SIG-M5 (cell line): Measurements from ENCODE around the gene ZNF292.
A peak's percentile ranks its signal among the peaks of the same experiment; 100 is the strongest.
"Not testable (repeated sequence)": the region's sequence is repeated elsewhere in the genome, so short reads cannot be mapped to it uniquely, and the experiment has no call there.

Experiments
- DNase-seq: peaks from one replicate; lab custom pipeline; 2025; lab: John Stamatoyannopoulos, UW

The ZNF292 gene

DNA sequence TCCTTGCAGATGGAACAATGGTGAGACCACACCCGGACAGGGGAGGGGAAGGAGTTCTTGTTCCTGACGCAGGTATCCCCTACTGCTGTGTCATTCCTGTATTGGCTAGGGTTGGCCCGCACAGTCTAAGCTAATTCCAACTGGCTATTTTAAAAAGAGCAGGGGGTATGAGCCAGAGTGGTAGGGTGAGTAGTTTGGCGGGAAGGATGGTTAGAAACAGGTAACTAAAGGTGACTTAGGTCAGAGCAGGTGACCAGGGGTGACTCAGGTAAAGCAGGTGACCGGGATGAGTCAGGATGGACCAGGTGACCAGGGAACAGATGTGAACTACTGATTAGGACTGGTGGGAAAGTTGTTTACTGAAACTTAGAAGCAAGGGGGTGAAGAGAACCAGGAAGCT lies 58.0 kb downstream of the ZNF292 start:
- no peak for DNase-seq

DNA sequence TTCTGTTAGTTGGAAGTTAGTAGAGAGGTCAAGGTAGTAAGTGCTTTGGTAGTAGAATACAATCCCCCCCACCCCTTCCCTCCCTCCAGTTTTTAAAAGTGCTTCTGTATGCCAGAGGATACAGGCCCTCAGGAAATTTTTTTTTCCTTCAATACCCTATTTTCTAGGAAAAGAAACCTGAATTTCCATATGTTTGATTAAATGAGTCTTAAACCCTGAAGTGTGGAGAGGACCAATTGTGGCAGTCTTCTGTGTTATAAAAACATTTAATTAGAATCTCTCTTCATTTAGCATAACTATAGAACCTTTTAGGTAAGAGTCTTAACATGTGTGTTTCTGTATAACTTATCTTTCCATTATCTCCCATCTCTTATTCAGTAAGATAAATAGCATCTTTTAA lies 59.5 kb downstream of the ZNF292 start:
- no peak for DNase-seq

DNA sequence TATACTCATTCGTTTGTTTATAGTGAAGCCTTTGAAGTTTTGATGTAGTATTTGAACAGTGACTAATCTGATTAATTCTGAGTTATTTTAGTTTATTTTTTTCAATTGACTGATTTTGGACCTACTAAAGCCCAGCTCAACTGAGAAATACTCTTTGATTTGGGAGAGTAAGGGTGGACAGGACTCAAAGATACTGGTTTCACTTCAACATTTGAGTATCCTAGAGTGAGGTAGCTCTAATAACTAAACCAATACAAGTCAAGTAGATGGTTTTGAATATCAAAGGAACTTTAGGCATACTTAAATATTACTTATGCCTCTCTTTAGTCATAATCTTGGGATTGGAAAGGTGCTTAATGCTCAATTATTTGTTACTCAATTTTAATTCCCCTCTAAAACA lies 65.6 kb downstream of the ZNF292 start:
- no peak for DNase-seq

DNA sequence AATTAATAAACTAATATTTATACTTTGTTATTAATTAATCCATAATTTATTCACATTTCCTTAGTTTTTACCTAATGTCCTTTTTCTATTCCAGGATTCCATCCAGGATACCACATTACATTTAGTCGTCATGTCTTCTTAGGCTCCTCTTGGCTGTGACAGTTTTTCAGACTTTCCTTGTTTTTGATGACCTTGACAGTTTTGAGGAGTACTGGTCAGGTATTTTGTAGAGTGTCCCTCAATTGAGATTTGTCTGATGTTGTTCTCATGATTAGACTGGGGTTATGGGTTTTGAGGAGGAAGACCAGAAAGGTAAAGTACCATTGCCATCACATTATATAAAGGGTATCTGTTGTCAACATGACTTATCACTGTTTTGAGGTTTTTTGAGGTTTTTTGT lies 67.3 kb downstream of the ZNF292 start:
- no peak for DNase-seq

DNA sequence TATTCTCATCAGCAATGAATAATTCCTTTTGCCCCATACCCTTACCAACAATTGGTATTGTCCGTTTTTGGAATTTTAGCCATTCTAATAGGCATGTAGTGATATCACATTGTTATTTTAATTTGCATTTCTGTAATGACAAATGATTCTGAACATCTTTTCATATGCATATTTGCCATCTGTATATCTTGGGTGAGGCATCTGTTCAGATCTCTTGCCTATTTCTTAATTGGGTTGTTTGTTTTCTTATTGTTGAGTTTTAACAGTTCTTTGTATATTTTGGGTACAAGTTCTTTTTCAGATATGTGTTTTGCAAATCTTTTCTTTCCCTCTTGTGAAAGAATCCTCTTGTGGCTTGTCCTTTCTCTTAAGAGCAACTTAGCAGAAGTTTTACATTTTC lies 69.6 kb downstream of the ZNF292 start:
- no peak for DNase-seq

DNA sequence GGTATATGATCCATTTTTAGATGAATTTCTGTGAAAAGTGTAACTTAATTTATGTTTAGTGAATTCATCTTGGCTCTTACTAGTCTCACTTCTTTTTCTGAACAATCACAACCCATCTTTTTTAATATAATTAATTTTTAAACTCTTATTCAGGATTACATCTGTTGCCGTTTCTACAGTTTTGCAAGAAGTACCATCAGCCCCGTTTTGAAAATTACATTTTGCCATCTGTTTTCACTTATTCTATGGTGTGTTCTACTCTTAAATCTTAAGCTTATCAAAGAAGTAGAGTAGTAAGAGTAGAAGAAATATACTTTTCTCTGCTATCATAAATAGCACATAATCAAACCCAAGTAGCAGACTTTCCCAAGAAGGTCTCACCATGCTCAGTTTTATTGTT lies 70.1 kb downstream of the ZNF292 start:
- no peak for DNase-seq

DNA sequence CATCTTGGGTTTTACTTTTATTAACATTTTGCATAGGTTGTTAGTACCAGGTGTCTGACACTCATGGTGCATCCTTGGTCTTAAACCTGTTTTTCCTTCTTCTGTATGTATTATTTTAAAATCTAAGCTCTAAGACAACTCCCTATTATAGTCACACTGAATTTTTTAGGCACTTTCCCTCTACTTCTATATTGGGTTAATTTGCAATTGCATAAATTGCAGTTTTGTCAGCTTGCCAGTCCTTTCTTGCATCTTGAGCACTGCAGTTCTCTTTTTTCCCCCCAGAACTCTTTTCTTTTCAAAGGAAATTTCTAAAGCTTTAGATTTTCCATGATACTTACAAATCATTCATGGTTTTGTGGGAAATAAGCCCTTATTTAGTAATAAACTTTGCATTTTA lies 70.6 kb downstream of the ZNF292 start:
- no peak for DNase-seq

DNA sequence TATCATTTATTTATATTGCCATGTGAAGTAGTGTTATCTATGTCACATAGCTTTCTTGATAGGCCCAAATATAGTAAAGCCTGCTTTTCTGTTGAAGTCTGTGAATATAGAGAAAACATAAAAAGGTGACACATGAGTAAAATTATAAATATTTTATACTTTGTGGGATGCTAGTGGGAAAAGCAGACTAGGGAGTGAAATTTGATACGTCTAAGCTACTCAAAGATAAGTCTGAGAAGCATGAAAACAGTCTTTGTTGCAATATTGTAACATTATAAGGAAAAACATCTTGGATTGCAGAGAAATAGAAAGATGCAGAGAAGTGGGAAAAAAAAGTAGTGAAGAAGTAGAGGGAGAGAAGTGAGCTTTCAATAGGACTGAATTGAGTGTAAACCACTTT lies 75.4 kb downstream of the ZNF292 start:
- no peak for DNase-seq

DNA sequence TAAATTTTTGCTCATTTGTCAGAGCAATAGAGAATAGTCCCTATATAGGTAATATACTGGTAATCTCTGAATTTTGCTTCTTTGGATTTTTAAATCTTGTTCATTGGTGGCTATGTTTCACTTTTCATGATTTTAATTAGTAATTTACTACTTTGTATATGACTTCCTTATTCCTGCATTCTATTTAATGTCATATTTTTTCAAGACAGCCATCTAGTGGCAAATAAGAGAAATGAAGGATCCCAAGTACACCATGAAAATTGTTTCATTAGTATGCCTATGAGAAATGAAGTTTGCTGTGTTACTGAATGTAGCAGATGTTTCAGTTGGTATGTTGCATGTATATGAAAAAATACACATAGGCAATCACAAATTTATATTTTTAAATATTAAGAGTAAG lies 82.4 kb downstream of the ZNF292 start:
- DNase-seq = peak; percentile 1

DNA sequence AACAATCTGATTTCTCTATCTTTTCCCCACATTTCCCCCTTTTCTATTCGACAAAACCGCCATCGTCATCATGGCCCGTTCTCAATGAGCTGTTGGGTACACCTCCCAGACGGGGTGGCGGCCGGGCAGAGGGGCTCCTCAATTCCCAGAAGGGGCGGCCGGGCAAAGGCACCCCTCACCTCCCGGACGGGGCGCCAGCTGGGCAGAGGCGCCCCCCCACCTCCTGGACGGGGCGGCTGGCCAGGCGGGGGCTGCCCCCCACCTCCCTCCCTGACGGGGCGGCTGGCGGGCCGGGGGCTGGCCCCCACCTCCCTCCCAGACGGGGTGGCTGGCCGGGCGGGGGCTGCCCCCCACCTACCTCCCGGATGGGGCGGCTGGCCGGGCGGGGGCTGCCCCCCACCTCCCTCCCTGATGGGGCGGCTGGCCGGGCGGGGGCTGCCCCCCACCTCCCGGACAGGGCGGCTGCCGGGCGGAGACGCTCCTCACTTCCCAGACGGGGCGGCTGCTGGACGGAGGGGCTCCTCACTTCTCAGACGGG lies 83.8 kb downstream of the ZNF292 start:
- DNase-seq = not testable (repeated sequence)

DNA sequence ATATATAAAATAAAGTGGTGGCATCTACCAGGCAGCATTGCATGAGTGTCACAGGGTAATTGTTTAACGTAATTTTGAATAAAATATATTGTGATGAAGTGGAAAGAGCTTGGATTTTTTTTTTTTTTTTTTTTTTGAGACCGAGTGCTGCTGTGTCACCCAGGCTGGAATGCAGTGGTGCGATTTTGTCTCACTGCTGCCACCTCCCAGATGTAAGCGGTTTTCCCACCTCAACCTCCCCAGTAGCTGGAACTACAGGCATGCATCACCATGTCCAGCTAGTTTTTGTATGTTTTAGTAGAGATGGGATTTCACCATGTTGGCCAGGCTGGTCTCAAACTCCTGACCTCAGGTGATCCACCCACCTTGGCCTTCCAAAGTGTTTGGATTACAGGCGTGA lies 85.9 kb downstream of the ZNF292 start:
- DNase-seq = no peak

DNA sequence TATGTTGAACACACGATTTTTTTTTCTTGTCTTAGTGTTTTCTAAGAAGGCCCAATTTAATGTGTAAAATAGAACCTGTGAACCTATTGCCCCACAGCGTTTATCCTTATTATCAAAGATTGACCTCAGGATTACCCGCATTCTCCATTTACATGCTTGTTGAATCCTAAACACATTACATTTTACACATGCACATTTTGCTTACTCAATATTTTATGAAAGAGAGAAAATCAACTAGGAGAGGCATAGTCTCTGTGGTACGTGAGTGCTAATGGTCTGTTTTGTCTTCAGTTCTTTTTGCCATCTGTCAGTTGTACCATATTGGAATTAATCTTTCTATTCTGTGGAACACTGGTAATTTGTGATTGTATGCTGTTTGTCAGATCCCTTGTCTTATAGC lies 86.9 kb downstream of the ZNF292 start:
- DNase-seq = no peak

DNA sequence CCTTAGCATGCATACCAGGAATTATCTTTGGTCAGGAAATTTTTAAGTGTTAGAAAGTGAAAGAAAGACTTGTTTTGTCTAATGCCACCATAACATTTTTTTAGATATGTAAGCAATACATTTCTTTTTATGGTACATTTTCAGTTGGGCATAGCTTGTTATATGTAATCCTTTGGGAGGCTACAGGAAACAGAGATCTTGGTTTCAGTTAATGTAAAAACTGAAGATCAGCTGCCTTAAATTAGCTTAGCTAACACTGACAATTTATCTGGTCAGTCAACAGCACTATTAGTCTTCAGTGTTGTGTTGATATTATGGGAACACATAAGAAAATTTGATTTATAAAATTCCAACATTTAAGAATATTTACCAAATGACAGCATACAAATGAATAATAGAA lies 88.4 kb downstream of the ZNF292 start:
- no peak for DNase-seq

DNA sequence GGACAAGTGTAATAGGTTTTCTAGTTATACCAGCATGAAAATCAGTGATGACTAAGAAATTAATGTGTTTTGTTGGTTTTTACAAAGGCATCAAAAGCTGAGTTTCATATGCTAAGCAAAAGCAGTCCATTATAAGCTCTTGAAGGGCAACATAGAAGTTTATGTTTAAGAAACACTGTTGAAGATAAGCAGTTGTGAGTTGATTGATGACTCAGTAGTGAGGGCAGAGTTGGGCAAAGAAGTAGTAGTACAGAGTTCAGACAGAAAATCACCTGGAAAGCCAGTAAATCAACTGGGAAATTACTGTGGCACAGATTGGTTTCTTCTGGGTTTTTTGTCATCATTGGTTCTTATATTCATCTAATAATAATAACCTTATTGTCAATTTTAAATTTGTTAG lies 89.0 kb downstream of the ZNF292 start:
- DNase-seq = no peak

DNA sequence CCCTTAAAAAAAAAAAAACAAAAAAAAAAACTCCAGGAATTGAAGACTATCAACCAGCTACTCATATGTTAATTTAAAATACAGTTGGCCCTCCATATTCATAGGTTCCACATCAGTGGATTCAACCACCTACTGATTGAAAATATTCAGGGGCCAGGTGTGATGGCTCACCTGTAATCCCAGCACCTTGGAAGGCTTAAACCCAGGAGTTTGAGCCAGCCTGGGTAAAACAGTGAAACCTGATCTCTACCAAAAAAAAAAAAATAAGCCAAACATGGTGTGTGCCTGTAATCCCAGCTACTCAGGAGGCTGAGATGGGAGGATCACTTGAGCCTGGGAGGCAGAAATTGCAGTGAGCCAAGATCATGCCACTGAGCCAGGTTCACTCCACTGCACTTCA lies 94.7 kb downstream of the ZNF292 start:
- DNase-seq = no peak

DNA sequence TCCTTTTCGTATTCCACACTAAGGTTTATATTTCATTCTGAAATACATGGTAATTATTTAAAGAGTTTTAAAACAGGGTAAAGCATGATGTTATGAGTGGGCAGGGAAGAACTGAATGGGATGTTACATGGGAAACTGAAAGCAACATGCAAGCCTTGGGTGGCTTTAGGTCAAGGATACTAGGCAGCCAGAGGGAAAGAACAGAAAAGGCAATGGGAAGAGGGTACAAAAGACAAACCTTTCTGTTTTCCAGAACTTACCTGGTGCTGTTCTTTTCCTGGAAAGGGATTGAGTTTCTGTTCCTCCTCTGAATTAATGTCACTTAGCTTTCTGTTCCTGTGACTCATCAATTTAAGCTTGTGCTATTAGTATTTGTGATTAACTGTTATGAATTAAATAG lies 95.9 kb downstream of the ZNF292 start:
- no peak for DNase-seq

DNA sequence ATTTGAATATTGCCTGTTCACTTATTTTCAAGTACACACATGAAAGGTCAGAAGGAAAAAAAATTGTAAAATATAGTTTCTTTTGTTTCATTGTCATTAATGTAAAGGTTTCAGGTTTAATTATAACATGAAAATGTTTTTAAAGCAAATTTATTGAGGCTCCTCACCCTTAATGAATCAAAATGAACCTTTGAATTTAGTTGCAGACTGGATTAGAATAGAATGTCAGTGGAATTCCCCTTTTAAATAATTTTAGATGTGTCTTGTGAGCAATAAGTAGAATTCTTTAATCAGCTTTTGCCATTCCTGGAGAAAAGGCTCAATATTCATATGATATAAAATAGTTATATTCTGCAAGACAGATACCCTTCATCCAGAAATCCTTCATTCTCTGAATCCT lies 96.4 kb downstream of the ZNF292 start:
- DNase-seq = no peak

DNA sequence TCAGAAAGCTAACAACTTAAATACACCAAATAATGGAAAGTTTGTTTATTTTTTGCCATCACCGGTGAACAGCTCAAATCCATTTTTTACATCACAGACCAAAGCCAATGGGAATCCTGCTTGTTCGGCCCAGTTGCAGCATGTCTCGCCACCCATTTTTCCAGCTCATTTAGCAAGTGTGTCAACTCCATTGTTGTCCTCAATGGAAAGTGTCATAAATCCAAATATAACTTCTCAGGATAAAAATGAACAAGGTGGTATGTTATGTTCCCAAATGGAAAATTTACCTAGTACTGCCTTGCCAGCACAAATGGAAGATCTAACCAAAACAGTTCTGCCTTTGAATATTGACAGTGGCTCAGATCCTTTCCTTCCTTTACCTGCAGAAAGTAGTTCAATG lies 101.7 kb downstream of the ZNF292 start:
- no peak for DNase-seq

DNA sequence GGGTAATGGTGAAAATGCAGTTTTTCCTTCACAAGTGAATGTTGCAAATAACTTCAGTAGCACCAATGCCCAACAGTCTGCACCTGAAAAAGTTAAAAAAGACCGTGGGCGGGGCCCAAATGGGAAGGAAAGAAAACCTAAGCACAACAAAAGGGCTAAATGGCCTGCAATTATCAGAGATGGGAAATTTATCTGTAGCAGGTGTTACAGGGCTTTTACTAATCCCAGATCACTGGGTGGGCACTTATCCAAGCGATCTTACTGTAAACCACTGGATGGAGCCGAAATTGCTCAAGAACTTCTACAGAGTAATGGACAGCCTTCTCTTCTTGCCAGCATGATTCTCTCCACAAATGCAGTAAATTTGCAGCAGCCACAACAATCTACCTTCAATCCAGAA lies 102.2 kb downstream of the ZNF292 start:
- DNase-seq = no peak

DNA sequence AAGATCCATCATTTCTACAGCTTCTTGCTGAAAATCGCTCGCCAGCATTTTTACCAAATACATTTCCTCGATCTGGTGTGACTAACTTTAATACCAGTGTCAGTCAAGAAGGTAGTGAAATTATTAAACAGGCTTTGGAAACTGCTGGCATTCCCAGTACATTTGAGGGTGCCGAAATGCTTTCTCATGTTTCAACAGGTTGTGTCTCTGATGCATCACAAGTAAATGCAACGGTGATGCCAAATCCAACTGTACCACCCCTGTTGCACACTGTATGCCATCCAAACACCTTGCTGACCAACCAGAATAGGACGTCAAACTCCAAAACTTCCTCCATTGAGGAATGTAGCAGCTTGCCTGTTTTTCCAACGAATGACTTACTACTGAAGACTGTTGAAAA lies 102.6 kb downstream of the ZNF292 start:
- DNase-seq = no peak

DNA sequence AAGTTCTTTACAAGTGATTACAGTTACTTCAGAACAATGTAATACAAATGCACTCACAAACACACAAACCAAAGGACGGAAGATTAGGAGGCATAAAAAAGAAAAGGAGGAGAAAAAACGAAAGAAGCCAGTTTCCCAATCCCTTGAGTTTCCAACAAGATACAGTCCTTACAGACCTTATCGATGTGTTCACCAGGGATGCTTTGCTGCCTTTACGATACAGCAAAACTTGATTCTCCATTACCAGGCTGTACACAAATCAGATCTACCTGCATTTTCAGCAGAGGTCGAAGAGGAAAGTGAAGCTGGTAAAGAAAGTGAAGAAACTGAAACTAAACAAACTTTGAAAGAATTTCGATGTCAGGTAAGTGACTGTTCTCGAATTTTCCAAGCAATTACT lies 104.4 kb downstream of the ZNF292 start:
- DNase-seq = no peak

DNA sequence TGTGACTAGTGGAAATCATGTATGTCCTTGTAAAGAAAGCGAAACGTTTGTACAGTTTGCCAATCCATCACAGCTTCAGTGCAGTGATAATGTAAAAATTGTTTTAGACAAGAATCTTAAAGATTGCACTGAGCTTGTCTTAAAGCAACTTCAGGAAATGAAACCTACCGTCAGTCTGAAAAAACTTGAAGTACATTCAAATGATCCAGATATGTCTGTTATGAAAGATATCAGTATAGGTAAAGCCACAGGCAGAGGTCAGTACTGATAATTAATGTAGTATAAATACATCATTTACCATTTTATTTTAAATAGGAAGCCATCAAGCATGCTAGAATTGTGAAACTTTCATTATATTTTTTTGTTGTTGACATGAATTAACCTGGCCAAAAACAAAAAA lies 106.2 kb downstream of the ZNF292 start:
- DNase-seq = no peak

DNA sequence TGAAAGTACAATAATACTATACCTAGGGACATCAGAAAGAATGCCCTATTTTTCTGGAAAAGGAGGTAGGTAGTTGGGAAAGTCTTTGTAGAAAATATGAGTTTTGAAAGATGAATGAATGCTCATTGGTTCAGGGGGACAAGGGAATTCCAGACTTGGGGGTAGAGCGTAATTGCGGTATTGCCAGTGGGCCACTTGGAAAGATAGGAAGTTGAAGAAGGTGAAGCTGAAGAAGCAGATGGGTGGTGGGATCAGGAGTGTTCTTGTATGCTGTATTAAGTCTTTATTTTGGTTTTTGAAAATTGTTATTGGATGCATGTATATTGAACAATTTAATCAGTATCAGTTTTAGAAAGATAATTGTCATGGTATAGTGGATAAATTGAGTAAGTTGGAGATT lies 109.1 kb downstream of the ZNF292 start:
- no peak for DNase-seq

DNA sequence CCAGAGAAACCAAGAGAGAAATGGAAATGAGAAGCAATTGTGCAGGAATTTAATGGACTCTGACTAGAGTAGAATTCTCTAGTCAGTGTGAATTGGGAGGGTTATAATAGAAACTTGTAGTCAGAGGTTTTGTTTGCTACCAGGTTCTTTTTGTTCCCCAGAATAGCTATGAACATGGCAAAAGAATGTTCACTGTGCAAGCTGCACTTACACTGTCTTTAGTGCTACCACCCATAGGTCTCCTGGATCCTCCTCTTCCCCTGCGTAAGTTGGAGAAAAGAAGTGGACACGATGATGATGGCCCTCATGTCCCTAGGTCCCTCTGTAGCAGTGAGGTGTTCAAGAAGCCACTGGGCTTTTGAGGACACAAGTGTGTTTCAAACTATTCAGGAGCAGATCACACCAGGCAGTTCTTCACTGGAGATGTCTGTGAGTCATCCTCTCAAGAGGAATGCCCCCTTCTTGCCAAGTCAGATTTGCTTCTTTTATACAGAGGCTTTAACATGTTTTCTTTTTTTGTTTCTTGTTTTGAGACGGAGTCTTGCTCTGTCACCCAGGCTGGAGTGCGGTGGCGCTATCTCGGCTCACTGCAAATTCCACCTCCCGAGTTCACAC lies 119.4 kb downstream of the ZNF292 start:
- DNase-seq = no peak

DNA sequence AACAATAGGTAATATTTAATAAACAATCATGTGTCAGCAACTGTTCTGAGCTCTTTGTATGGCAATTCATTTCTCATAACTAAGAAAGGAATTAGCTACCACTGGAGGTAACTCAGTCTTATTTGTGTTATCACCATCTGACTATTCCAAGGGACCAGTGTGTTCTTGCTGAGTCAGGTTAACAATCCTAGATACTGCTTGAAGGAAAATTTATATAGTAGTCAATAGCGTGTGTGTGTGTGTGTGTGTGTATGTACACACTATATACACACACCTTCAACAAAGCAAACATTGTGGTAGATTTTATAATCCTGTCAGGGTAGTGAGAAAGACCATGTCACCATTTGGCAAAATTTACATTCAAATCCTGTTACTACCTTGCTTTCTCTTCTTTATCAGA lies 121.3 kb downstream of the ZNF292 start:
- no peak for DNase-seq
